ENCODE measurements around the gene COL28A1. TPM values are rescaled to one million over a fixed set of nuclear protein-coding genes. Genes with fewer than 3 reads are reported as not detected.

Gene COL28A1
- total RNA-seq, 1 donor from 2014 or later: 0.58 TPM

DNA sequence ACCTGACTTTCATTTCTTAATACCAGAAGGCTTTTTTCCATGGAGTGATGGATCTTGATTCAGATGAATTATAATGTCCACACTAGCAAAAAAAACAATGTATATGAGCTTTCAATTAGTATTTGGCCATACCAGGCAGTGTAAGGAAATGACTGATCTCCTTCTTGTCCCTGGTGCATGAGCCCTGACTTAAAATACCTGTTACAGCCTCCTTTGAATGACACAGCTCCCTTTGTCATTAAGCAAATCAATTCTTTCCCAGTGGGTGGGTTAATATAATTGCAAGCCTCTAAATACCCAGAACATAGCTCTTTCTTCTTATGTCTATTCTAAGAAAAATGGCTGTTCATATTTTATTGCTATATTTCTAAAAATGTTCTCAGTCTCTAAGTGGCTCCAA, 188.6 kb downstream of the COL28A1 start:
- ATAC-seq (no peak), DNase-seq (ENCODE audit: low spot score) (no peak)

DNA sequence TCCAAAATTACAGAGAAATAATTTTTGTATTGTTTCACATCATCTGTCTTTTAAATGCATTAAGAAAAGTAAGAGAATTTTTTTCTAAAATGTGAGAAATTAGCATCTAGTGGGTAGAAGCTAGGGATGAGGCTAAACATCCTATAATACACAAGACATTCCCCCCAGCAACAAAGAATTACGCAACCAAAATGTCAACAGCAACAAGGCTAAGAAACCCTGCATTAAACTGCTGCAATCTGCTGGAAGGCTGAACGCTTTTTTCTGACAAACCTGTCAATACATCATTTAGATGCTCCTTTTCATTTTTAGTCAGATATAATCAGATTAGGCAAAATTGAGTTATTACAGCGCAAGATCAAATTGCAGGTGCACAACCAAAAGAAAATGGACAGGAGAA, 191.1 kb downstream of the COL28A1 start:
- no peak for DNase-seq (ENCODE audit: low spot score)
- ATAC-seq: no peak

DNA sequence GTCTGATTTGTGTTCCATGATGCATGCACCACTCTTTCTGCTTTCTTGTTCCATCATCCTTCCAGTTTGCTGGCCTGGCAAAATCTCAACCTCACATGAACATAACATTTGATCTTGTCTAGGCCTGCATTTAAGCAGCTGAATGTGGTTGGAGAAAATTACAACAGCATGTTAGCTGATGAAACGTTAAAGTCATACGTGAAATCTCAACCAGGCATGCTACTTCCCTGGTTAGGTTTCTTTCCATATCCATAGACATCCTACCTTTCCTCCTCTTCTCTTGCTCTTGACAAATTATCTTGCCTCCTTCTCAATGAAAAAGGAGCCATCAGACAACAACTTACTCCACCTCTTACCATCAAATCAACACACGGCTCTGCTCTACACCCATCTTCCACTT, 199.8 kb downstream of the COL28A1 start:
- DNase-seq (ENCODE audit: low spot score) (no peak), ATAC-seq (no peak)

DNA sequence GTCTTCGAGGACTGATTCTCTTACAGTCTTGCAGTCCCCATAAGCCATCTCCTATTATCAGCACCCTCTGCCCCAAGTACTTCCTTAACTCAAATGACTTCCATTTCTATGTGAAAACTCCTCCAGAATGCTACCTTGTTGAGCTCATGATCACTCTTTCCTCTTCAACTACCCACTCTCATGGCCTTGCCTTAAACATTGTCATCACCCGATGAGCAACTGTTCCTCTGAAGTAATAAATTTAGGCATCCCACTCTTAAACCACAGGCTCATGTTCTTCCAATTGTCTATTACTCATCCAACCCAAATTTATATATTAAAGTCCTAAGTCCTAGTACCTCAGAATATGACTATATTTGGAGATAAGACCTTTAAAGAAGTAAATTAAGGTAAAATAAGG, 200.5 kb downstream of the COL28A1 start:
- DNase-seq (ENCODE audit: low spot score) (no peak), ATAC-seq (no peak)

DNA sequence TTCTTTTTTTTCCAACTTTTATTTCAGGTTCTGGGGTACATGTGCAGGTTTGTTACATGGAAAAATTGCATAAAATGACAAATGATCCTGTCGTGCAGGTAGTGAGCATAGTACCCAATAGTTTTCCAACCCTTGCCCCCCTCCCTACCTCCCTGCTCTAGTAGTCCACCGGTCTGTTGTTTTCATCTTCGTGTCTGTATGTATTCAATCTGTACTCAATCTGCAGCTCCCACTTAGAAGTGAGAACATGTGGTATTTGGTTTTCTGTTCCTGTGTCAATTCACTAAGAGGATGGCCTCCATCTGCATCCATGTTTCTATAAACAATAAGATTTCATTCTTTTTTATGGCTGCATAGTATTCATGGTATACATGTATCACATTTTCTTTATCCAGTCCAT, 202.1 kb downstream of the COL28A1 start:
- DNase-seq (ENCODE audit: low spot score): no peak
- ATAC-seq: no peak

DNA sequence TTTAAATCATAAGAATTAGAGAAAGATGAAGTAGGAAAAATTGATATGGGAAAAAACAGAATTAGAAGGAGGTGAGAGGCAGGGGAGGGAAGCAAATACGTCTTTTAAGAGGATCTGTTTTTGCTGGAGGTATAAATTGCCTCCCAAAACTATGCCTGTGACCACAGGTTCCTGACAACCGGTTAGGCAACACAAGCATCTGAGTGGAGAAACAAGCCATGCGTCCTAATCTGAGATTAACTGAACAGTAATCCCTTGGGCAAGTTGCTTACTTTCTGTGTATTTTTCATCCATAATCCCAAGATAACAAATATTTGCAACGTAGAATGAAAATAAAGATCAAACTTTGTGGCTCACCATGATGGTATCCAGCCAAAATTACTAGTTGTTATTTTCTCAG, 204.2 kb downstream of the COL28A1 start:
- no peak for DNase-seq (ENCODE audit: low spot score)
- ATAC-seq: no peak

GRCh38 chr7:7330997-7331396, 204.7 kb downstream of the COL28A1 start:
- DNase-seq (ENCODE audit: low spot score): no peak
- no peak for ATAC-seq

DNA sequence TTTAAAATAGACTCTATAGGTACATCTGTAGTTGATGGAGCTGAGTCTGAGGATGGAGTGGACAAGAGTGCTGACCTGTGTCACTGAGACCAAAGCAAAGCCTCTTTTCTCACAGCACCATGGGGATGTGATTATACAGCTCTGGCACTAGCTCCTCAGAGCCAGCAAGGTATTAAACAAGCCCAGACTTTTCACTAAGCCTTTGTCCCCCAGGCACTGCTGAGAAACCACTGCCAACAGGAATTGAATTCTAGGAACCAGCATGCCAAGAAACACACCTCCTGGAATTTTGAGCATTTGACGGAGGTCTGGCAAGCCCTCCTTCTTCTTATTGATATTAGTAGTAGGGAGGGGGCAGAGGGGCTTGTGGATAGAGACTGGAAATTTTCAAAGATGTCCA, 206.3 kb downstream of the COL28A1 start:
- DNase-seq (ENCODE audit: low spot score) (no peak), ATAC-seq (no peak)

DNA sequence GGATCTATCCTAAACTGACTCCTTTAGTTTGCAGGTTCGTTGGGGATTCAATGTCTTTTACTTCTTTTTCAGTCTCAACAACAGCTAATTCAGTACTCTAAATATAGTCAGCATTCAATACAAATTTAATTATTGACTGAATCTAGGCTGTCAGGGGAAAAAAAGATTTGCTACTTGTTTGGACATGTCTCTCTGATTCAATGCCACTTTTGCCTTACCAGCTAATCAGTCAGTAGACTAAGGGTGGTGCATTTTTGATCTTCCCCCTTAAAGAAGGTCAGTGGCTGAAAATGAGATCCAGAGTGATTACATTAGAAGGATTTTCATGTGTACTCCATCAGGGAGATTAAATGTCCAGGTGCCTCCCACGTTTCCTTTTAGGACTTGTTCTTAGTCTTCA, 208.2 kb downstream of the COL28A1 start:
- no peak for DNase-seq (ENCODE audit: low spot score)
- ATAC-seq: no peak

- no peak for ATAC-seq
These were observed 211.0 kb downstream of the COL28A1 start for GRCh38 chr7:7324698-7325097.

DNA sequence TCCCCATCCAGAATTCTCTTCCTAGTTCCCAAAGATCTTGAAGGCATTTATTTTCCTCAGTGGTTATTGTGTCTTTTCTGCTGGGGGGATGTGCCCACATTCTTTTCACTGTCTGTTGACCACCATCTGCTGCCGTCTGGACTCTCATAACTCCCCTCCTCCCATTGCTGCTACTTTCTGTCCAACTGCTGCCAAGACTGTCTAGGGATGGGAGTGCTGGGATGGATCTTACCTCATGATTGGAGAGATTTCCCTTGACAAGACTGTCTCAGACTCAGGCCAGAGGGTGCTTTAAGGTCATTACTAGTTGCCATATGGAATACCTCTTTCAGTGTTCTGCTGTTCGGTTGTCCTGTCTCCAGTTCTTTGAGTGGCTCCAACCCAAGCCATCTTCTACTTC, 211.8 kb downstream of the COL28A1 start:
- DNase-seq (ENCODE audit: low spot score): no peak
- no peak for ATAC-seq

More at GRCh38 chr7:7324698-7325097, 211.0 kb downstream of the COL28A1 start:
- no peak for DNase-seq (ENCODE audit: low spot score)

DNA sequence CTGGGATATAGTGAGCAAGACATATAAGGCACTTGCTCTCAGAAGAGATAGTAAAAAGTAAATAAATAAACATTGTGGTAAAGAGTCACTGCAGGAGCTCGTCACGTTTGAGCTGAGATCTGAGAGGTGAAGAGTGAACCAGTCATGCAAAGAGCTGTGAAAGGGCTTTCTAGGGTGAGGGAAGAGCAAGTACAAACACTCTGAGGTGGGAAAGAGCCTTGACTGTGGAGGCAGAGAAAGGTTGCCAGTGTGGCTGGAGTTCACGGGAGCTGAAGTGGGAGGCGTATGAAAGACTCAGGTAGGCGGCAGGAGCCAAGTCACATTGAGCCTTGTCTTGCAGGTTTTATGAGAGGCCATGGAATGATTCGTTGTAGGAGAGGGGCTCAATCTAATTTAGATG, 212.3 kb downstream of the COL28A1 start:
- ATAC-seq (no peak), DNase-seq (ENCODE audit: low spot score) (no peak)

DNA sequence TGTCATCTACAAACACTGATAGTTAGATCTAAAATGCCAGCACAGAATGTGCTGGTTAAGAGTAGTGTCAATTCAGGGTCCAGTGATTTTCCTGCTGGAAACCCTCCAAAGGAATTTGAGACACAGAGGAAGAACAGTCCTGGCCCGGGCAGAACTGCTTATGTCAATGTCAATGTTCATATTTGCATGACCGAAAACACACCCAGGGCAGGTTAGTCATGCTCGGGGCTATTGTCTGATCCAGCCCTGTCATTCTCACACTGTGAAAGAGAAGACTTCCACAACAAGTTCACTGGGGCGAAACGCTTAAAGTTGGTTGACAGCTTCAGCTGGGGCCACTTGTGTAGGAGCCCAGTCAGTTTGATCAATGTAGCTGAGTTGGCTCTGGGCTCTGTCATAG, 214.0 kb downstream of the COL28A1 start:
- ATAC-seq (peak; percentile 97), DNase-seq (ENCODE audit: low spot score) (peak; percentile 54)

DNA sequence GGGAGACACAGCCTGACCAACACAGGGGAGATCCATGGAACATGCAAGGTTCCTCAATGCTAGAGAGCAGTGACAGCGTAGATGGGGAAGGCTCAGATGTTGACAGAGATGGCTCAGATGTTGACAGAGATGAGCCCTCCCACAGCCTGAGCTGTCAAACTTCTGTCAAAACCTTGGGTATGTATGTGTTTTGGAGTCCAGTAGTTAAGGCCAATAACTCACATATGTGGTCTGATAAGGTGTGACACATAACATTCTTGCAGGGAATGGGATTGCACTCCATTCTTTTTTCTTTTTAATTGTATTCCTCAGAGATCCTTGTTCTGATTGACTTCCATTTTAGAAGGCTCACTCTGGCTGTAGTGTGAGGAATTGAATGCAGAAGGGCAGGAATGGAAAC, 217.1 kb downstream of the COL28A1 start:
- ATAC-seq (no peak), DNase-seq (ENCODE audit: low spot score) (no peak)

- no peak for DNase-seq (ENCODE audit: low spot score)
- no peak for ATAC-seq
These were observed 217.8 kb downstream of the COL28A1 start for GRCh38 chr7:7317850-7318249.

- DNase-seq (ENCODE audit: low spot score) (no peak), ATAC-seq (no peak)
These were observed 219.8 kb downstream of the COL28A1 start for GRCh38 chr7:7315851-7316250.

GRCh38 chr7:7312323-7312722, 223.3 kb downstream of the COL28A1 start:
- no peak for ATAC-seq
- no peak for DNase-seq (ENCODE audit: low spot score)

GRCh38 chr7:7311001-7311400, 224.7 kb downstream of the COL28A1 start:
- no peak for ATAC-seq
- no peak for DNase-seq (ENCODE audit: low spot score)

- ATAC-seq: no peak
- no peak for DNase-seq (ENCODE audit: low spot score)
These were observed 226.5 kb downstream of the COL28A1 start for GRCh38 chr7:7309203-7309602.

Other genes with a start within 250 kb of the COL28A1 start
- 14.4 TPM for gene MIOS, start 31.0 kb upstream of the COL28A1 start, total RNA-seq
- 7.8 TPM for gene UMAD1, start 104.9 kb upstream of the COL28A1 start, total RNA-seq
- 18.2 TPM for gene RPA3, start 182.7 kb upstream of the COL28A1 start, total RNA-seq